Mammary epithelial cell (primary cell): ENCODE results near the gene ANXA6.

Source experiments
- CTCF ChIP-seq, 2 donors: IDR thresholded peaks in 1 of 2; conservative IDR thresholded peaks in 1 of 2; 2 replicates each; pipeline ENCODE4 v1.5.1; 2011 to 2012; ENCODE audit warnings: inconsistent platforms in 2 of 2, low read length in 2 of 2, mild to moderate bottlenecking in 2 of 2, control low read depth in 1 of 2, low read depth in 1 of 2; ENCODE audit not compliant: insufficient read depth in 1 of 2; ENCODE audit errors: extremely low read depth in 1 of 2
- EZH2 ChIP-seq: IDR thresholded peaks from 2 replicates; pipeline ENCODE4 v1.6.1; 2012; ENCODE audit warnings: low read length, inconsistent platforms, borderline replicate concordance

- no peak for TF ChIP-seq EZH2
- TF ChIP-seq CTCF (conservative IDR thresholded peaks at IDR 0.05 in 1 of 2, IDR thresholded peaks at IDR 0.05 in 1 of 2; ENCODE audit: extremely low read depth in 1 of 2, insufficient read depth in 1 of 2, low read depth in 1 of 2, low read length in 2 of 2): no peak
Observed at GRCh38 chr5:151075698-151076331, 81.8 kb downstream of the ANXA6 start.
